Measurements from ENCODE around the gene INSR. TPM values are rescaled to one million over a fixed set of nuclear protein-coding genes. Genes with fewer than 3 reads are reported as not detected.
"Not testable (repeated sequence)": the region's sequence is repeated elsewhere in the genome, so short reads cannot be mapped to it uniquely, and the experiment has no call there.

INSR gene
- total RNA-seq, 4 donors from 2014 or later = 38.9 to 101 (median 67.7) TPM

- no peak overlapping the region for H3K4me3 ChIP-seq (replicated peaks in 1 of 3)
- 82 to 84% methylated on average over 9 of the region's 9 CpGs for WGBS, 2 donors
- no peak overlapping the region for H3K27ac ChIP-seq
- H3K4me1 ChIP-seq = peaks cover 0 to 2% of the 10 kb centered on the region in 2 donors
- no peak for DNase-seq
- H3K9me3 ChIP-seq = no peaks in the 10 kb centered on the region
- TF ChIP-seq CTCF (IDR thresholded peaks at IDR 0.05) = no peak
- no peak for TF ChIP-seq POLR2A (IDR thresholded peaks at IDR 0.05)
- no peaks in the 10 kb centered on the region for H3K27me3 ChIP-seq
- no peaks in the 10 kb centered on the region for H3K36me3 ChIP-seq
- intact Hi-C loops (cut with DNase I) = no loop called here
Observed at GRCh38 chr19:7230826-7231225, 63.4 kb downstream of the INSR start.

- no peak for DNase-seq
- Histone ChIP-seq H3K36me3 (no peaks in the 10 kb centered on the region), H3K27ac (no peak overlapping the region), H3K9me3 (no peaks in the 10 kb centered on the region), H3K4me3 (replicated peaks in 1 of 3) (no peak overlapping the region), H3K4me1 (peaks cover 0 to 8% of the 10 kb centered on the region in 2 donors), H3K27me3 (no peaks in the 10 kb centered on the region)
- no peak for TF ChIP-seq CTCF (IDR thresholded peaks at IDR 0.05)
- no peak for TF ChIP-seq POLR2A (IDR thresholded peaks at IDR 0.05)
- intact Hi-C loops (cut with DNase I) = no loop called here
- WGBS, 2 donors = 96 to 97% methylated on average over 5 of the region's 5 CpGs
Observed at GRCh38 chr19:7229735-7230134, 64.5 kb downstream of the INSR start.

- no peak for TF ChIP-seq POLR2A (IDR thresholded peaks at IDR 0.05)
- no peak for TF ChIP-seq CTCF (IDR thresholded peaks at IDR 0.05)
- no peak for DNase-seq
- Histone ChIP-seq H3K36me3 (no peaks in the 10 kb centered on the region), H3K4me3 (replicated peaks in 1 of 3) (no peak overlapping the region), H3K4me1 (peaks cover 5 to 13% of the 10 kb centered on the region in 2 donors), H3K27me3 (no peaks in the 10 kb centered on the region), H3K9me3 (no peaks in the 10 kb centered on the region), H3K27ac (no peak overlapping the region)
- intact Hi-C loops (cut with DNase I) = no loop called here
- WGBS, 2 donors = 69 to 75% methylated on average over 1 of the region's 1 CpG
Observed at GRCh38 chr19:7228935-7229541, 65.2 kb downstream of the INSR start.

GRCh38 chr19:7227735-7228134 lies 66.5 kb downstream of the INSR start:
- Histone ChIP-seq H3K4me1 (peaks cover 7 to 13% of the 10 kb centered on the region in 2 donors), H3K9me3 (no peaks in the 10 kb centered on the region), H3K4me3 (replicated peaks in 1 of 3) (no peak overlapping the region), H3K36me3 (no peaks in the 10 kb centered on the region), H3K27ac (no peak overlapping the region), H3K27me3 (no peaks in the 10 kb centered on the region)
- TF ChIP-seq POLR2A (IDR thresholded peaks at IDR 0.05) = no peak
- no peak for TF ChIP-seq CTCF (IDR thresholded peaks at IDR 0.05)
- DNase-seq = no peak
- 90% methylated on average over 6 of the region's 6 CpGs for WGBS, 2 donors
- intact Hi-C loops (cut with DNase I) = no loop called here

GRCh38 chr19:7227149-7227548 lies 67.1 kb downstream of the INSR start:
- H3K9me3 ChIP-seq; H3K4me3 ChIP-seq (replicated peaks in 1 of 3); intact Hi-C loops (cut with DNase I); H3K27ac ChIP-seq; H3K36me3 ChIP-seq; DNase-seq; H3K27me3 ChIP-seq: not testable (repeated sequence)
- H3K4me1 ChIP-seq = peaks cover 7 to 13% of the 10 kb centered on the region in 2 donors
- 94 to 96% methylated on average over 5 of the region's 5 CpGs for WGBS, 2 donors

All from thyroid gland (tissue), 4 donors.